Measurements from ENCODE around the gene AMBP. TPM values are rescaled to one million over a fixed set of nuclear protein-coding genes. Genes with fewer than 3 reads are reported as not detected.

Gene AMBP
- total and polyA plus RNA-seq, 2 of the 13 experiments (the other 11 are each of a cell fraction or from before 2014, with no cell fraction given) = 1,510 to 2,580 TPM

DNA sequence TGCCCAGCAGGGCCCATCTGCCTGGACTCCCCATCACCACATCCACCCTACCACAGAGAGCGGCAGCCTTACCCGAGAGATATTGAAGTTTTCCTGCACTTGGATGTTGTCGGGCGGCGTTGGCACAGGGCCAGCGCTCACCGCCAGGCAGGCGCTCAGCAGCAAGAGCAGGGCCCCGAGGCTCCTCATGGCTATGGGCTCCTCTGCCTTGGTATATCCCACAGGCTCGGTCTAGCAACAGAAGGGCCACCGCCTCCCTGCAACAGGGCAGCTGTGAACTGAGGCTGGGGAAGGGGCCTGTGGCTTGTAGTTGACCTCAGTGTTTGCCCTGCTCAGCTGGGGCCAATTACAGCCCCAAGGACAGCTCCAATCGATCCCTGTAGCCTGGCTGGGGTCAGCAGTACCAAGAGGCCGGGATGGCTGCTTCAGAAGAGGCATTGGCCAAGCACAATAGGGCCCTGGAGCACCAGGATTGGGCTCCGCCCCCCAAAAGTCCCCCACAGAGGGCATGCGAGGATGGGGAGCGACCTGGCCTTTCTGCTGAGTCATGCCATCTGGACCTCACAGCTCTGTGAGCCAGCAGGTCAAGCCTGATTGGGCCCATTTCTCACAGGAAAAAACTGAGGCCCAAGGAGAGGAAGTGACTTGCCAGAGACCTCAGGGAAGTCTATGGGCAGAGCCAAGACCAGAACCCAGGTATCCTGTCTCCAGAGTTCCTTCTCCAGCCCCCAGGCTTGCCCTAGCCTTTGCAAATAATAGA, at the start of gene AMBP (continued):
- TF ChIP-seq, protein P1, sequence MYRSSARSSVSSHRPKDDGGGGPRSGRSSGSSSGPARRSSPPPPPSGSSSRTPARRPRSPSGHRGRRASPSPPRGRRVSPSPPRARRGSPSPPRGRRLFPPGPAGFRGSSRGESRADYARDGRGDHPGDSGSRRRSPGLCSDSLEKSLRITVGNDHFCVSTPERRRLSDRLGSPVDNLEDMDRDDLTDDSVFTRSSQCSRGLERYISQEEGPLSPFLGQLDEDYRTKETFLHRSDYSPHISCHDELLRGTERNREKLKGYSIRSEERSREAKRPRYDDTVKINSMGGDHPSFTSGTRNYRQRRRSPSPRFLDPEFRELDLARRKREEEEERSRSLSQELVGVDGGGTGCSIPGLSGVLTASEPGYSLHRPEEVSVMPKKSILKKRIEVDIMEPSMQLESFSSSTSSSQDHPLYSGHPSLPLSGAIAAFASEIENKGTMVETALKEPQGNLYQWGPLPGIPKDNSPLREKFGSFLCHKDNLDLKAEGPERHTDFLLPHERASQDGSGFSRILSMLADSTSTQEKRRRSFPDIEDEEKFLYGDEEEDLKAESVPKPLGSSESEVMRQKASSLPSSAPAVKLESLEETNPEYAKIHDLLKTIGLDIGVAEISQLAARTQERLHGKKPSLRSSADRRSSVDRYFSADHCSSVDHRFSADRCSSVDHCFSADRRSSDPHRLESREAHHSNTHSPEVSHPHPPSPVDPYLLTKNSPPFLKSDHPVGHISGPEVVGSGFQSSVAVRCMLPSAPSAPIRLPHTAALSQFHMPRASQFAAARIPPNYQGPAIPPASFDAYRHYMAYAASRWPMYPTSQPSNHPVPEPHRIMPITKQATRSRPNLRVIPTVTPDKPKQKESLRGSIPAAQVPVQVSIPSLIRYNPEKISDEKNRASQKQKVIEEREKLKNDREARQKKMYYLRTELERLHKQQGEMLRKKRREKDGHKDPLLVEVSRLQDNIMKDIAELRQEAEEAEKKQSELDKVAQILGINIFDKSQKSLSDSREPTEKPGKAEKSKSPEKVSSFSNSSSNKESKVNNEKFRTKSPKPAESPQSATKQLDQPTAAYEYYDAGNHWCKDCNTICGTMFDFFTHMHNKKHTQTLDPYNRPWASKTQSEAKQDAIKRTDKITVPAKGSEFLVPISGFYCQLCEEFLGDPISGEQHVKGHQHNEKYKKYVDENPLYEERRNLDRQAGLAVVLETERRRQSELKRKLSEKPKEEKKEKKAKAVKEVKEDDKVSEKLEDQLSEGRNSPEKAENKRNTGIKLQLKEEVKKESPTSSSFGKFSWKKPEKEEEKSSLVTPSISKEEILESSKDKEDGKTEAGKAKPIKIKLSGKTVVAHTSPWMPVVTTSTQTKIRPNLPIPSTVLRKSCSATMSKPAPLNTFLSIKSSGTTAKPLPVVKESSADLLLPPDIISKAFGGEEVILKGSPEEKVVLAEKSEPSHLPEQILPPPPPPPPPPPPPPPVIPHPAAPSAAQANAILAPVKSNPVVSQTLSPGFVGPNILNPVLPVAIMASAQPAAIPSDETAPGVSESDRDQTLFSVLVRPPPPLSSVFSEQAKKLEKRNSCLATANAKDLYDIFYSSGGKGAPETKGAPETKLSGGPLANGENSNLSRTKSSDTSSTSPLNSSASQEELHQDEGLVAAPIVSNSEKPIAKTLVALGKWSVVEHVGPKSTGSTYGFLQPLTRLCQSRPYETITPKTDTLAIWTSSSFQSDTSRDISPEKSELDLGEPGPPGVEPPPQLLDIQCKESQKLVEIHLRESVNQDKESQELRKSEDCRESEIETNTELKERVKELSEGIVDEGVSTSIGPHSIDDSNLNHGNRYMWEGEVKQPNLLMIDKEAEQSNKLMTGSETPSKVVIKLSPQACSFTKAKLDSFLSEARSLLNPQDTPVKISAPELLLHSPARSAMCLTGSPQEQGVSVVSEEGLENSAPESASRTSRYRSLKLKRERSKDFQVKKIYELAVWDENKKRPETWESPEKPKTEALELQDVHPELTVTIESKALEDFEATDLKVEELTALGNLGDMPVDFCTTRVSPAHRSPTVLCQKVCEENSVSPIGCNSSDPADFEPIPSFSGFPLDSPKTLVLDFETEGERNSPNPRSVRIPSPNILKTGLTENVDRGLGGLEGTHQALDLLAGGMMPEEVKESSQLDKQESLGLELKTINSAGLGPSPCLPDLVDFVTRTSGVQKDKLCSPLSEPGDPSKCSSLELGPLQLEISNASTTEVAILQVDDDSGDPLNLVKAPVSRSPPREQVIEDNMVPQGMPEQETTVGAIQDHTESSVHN (CRISPR knock-in tag; IDR thresholded peaks at IDR 0.05) = peak; percentile 25
- TF ChIP-seq KDM4B (CRISPR knock-in tag; IDR thresholded peaks at IDR 0.05) = peak; percentile 90; the same call in 1 of the 2 replicates
- TF ChIP-seq, protein P2, sequence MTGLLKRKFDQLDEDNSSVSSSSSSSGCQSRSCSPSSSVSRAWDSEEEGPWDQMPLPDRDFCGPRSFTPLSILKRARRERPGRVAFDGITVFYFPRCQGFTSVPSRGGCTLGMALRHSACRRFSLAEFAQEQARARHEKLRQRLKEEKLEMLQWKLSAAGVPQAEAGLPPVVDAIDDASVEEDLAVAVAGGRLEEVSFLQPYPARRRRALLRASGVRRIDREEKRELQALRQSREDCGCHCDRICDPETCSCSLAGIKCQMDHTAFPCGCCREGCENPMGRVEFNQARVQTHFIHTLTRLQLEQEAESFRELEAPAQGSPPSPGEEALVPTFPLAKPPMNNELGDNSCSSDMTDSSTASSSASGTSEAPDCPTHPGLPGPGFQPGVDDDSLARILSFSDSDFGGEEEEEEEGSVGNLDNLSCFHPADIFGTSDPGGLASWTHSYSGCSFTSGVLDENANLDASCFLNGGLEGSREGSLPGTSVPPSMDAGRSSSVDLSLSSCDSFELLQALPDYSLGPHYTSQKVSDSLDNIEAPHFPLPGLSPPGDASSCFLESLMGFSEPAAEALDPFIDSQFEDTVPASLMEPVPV (CRISPR knock-in tag; IDR thresholded peaks at IDR 0.05) = peak; percentile 97
- TF ChIP-seq ISX (CRISPR knock-in tag; conservative IDR thresholded peaks at IDR 0.05) = 0 out of 2 replicates have a peak, but pooled peaks have one; percentile 10
- TF ChIP-seq RORA (CRISPR knock-in tag; IDR thresholded peaks at IDR 0.05) = no peak
- peak; percentile 91; the same call in 1 of the 2 replicates for TF ChIP-seq ZNF235 (CRISPR knock-in tag; IDR thresholded peaks at IDR 0.05; ENCODE audit: borderline replicate concordance)
- TF ChIP-seq, protein P3, sequence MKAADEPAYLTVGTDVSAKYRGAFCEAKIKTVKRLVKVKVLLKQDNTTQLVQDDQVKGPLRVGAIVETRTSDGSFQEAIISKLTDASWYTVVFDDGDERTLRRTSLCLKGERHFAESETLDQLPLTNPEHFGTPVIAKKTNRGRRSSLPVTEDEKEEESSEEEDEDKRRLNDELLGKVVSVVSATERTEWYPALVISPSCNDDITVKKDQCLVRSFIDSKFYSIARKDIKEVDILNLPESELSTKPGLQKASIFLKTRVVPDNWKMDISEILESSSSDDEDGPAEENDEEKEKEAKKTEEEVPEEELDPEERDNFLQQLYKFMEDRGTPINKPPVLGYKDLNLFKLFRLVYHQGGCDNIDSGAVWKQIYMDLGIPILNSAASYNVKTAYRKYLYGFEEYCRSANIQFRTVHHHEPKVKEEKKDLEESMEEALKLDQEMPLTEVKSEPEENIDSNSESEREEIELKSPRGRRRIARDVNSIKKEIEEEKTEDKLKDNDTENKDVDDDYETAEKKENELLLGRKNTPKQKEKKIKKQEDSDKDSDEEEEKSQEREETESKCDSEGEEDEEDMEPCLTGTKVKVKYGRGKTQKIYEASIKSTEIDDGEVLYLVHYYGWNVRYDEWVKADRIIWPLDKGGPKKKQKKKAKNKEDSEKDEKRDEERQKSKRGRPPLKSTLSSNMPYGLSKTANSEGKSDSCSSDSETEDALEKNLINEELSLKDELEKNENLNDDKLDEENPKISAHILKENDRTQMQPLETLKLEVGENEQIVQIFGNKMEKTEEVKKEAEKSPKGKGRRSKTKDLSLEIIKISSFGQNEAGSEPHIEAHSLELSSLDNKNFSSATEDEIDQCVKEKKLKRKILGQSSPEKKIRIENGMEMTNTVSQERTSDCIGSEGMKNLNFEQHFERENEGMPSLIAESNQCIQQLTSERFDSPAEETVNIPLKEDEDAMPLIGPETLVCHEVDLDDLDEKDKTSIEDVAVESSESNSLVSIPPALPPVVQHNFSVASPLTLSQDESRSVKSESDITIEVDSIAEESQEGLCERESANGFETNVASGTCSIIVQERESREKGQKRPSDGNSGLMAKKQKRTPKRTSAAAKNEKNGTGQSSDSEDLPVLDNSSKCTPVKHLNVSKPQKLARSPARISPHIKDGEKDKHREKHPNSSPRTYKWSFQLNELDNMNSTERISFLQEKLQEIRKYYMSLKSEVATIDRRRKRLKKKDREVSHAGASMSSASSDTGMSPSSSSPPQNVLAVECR (CRISPR knock-in tag; IDR thresholded peaks at IDR 0.05; ENCODE audit: borderline replicate concordance) = peak; percentile 96
- TF ChIP-seq SIX4 (CRISPR knock-in tag; IDR thresholded peaks at IDR 0.05) = peak; percentile 54; the same call in 1 of the 2 replicates
- TF ChIP-seq ZNF550 (CRISPR knock-in tag; IDR thresholded peaks at IDR 0.05; ENCODE audit: borderline replicate concordance) = peak; percentile 98
- 0 out of 2 replicates have a peak, but pooled peaks have one; percentile 79 for TF ChIP-seq MLLT10 (CRISPR knock-in tag; IDR thresholded peaks at IDR 0.05)
- TF ChIP-seq TCF12 (IDR thresholded peaks at IDR 0.05) = no peak
- TF ChIP-seq TCF12 (CRISPR knock-in tag; IDR thresholded peaks at IDR 0.05) = peak; percentile 99
- TF ChIP-seq, protein P4, sequence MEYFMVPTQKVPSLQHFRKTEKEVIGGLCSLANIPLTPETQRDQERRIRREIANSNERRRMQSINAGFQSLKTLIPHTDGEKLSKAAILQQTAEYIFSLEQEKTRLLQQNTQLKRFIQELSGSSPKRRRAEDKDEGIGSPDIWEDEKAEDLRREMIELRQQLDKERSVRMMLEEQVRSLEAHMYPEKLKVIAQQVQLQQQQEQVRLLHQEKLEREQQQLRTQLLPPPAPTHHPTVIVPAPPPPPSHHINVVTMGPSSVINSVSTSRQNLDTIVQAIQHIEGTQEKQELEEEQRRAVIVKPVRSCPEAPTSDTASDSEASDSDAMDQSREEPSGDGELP (IDR thresholded peaks at IDR 0.05; ENCODE audit: borderline replicate concordance, low read depth) = peak; percentile 100
